ENCODE data around the gene RAP1GAP. TPM values are rescaled to one million over a fixed set of nuclear protein-coding genes. Genes with fewer than 3 reads are reported as not detected.

RAP1GAP gene
- total RNA-seq, 4 donors from 2014 or later, result 0.33 to 0.83 (median 0.56) TPM

- Histone ChIP-seq H3K9me3 (no peaks in the 10 kb centered on the region), H3K36me3 (no peaks in the 10 kb centered on the region), H3K27me3 (peaks cover 0 to 84% (median 4%) of the 10 kb centered on the region in 4 donors), H3K27ac (replicated peaks in 1 of 4) (no peak overlapping the region), H3K4me1 (peaks cover 0 to under 1% (median under 1%) of the 10 kb centered on the region in 4 donors), H3K4me3 (no peak overlapping the region)
- WGBS, result 67% methylated on average over 2 of the region's 5 CpGs
- no peak for DNase-seq (ENCODE audit: extremely low spot score)
- intact Hi-C loops (cut with DNase I), result no loop called here
- no peak for TF ChIP-seq POLR2A (IDR thresholded peaks at IDR 0.05; ENCODE audit: low read depth)
- no peak for TF ChIP-seq EP300 (IDR thresholded peaks at IDR 0.05)
- no peak for TF ChIP-seq CTCF (IDR thresholded peaks at IDR 0.05)
- TF ChIP-seq POLR2AphosphoS5 (IDR thresholded peaks at IDR 0.05), result no peak
Measured at GRCh38 chr1:21645550-21645949, 23.6 kb downstream of the RAP1GAP start.

GRCh38 chr1:21644906-21645305 is 24.3 kb downstream of the RAP1GAP start:
- DNase-seq (ENCODE audit: extremely low spot score), result no peak
- intact Hi-C loops (cut with DNase I), result no loop called here
- WGBS, result 88% methylated on average over 5 of the region's 5 CpGs
- Histone ChIP-seq H3K36me3 (no peaks in the 10 kb centered on the region), H3K4me1 (no peaks in the 10 kb centered on the region), H3K9me3 (no peaks in the 10 kb centered on the region), H3K27me3 (peaks cover 0 to 84% (median 2%) of the 10 kb centered on the region in 4 donors), H3K27ac (replicated peaks in 1 of 4) (no peak overlapping the region), H3K4me3 (no peak overlapping the region)
- TF ChIP-seq CTCF (IDR thresholded peaks at IDR 0.05) (no peak), EP300 (IDR thresholded peaks at IDR 0.05) (no peak), POLR2A (IDR thresholded peaks at IDR 0.05; ENCODE audit: low read depth) (no peak), POLR2AphosphoS5 (IDR thresholded peaks at IDR 0.05) (no peak)

DNA sequence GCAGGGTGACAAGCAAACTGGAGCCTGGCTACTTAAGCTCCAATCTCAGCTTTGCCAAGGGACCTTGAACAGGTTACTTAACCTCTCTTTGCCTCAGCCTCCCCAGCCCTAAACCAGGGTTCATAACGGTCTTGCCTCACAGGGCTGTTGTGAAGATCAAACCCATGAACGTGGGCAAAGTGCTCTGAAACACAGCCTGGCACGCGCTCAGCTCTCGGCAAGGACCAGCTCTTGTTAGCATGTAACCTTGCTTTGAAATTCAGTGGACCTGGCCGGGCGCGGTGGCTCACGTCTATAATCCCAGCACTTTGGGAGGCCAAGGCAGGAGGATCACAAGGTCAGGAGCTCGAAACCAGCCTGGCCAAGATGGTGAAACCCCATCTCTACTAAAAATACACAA is 24.8 kb downstream of the RAP1GAP start:
- intact Hi-C loops (cut with DNase I), result no loop called here
- 89% methylated on average over 10 of the region's 10 CpGs for WGBS

GRCh38 chr1:21643624-21644023 is 25.5 kb downstream of the RAP1GAP start:
- Histone ChIP-seq H3K9me3 (no peaks in the 10 kb centered on the region), H3K27ac (replicated peaks in 1 of 4) (no peak overlapping the region), H3K27me3 (peaks cover 0 to 83% (median 0%) of the 10 kb centered on the region in 4 donors), H3K4me3 (no peak overlapping the region), H3K4me1 (peaks cover 0 to 3% (median 0%) of the 10 kb centered on the region in 4 donors), H3K36me3 (no peaks in the 10 kb centered on the region)
- 91% methylated on average over 5 of the region's 5 CpGs for WGBS
- DNase-seq (ENCODE audit: extremely low spot score), result no peak
- intact Hi-C loops (cut with DNase I), result no loop called here
- TF ChIP-seq EP300 (IDR thresholded peaks at IDR 0.05) (no peak), POLR2A (IDR thresholded peaks at IDR 0.05; ENCODE audit: low read depth) (no peak), CTCF (IDR thresholded peaks at IDR 0.05) (no peak), POLR2AphosphoS5 (IDR thresholded peaks at IDR 0.05) (no peak)

More for the DNA sequence above, 24.8 kb downstream of the RAP1GAP start:
- no peak overlapping the region for H3K27ac ChIP-seq (replicated peaks in 1 of 4)
- H3K27me3 ChIP-seq, result peaks cover 0 to 84% (median under 1%) of the 10 kb centered on the region in 4 donors
- no peaks in the 10 kb centered on the region for H3K36me3 ChIP-seq
- no peaks in the 10 kb centered on the region for H3K9me3 ChIP-seq
- no peak overlapping the region for H3K4me3 ChIP-seq
- no peaks in the 10 kb centered on the region for H3K4me1 ChIP-seq
- DNase-seq (ENCODE audit: extremely low spot score), result no peak
- TF ChIP-seq CTCF (IDR thresholded peaks at IDR 0.05) (no peak), POLR2A (IDR thresholded peaks at IDR 0.05; ENCODE audit: low read depth) (no peak), EP300 (IDR thresholded peaks at IDR 0.05) (no peak), POLR2AphosphoS5 (IDR thresholded peaks at IDR 0.05) (no peak)

Data from esophagus muscularis mucosa (tissue), 4 donors.